Measurements from ENCODE around the gene PHGDH.

DNA sequence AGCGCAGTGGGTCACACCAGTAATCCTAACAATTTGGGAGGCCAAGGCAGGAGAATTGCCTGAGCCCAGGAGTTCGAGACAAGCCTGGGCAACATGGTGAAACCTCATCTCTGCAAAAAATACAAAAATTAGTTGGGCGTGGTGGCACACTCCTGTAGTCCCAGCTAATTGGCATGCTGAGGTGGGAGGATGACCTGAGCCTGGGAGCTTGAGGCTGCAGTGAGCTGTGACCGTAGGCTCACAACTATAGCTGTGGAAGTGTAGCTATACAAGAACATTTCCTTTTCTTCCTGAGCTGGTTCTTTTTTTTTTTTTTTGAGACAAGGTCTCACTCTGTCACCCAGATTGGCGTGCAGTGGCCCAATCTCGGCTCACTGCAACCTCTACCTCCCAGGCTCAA is 44.6 kb upstream of the PHGDH start:
- TF ChIP-seq POLR2A (IDR thresholded peaks at IDR 0.05): no peak
- TF ChIP-seq CTCF (IDR thresholded peaks at IDR 0.05): no peak
- TF ChIP-seq EP300 (IDR thresholded peaks at IDR 0.05): no peak

Measured in ovary (tissue), 3 donors.